Fibroblast of lung (primary cell): Measurements from ENCODE around the gene TSPAN2. TPM values are rescaled to one million over a fixed set of nuclear protein-coding genes. Genes with fewer than 3 reads are reported as not detected.

Source experiments
- DNase-seq, 2 donors: peaks; one replicate each; pipeline versions ENCODE4 v3.0.0 to v3.0.0-alpha.2; 2010; ENCODE audit warnings: low read depth in 2 of 2
- H2AFZ ChIP-seq: 2 replicates; pipeline ENCODE4 v1.5.1; 2012; ENCODE audit warnings: low read length, control low read depth, inconsistent platforms
- H3K27ac ChIP-seq: 2 replicates; pipeline ENCODE4 v1.5.1; 2011; ENCODE audit warnings: low read length, control low read depth; ENCODE audit not compliant: insufficient read depth
- H3K27me3 ChIP-seq: 2 replicates; pipeline ENCODE4 v1.5.1; 2011; ENCODE audit warnings: mild to moderate bottlenecking, low read length; ENCODE audit not compliant: control insufficient read depth, insufficient read depth
- H3K36me3 ChIP-seq: 2 replicates; pipeline ENCODE4 v1.5.1; 2011; ENCODE audit warnings: low read length; ENCODE audit not compliant: control insufficient read depth, insufficient read depth
- H3K4me1 ChIP-seq: 2 replicates; pipeline ENCODE4 v1.5.1; 2011; ENCODE audit warnings: low read length; ENCODE audit not compliant: control insufficient read depth, insufficient read depth; ENCODE audit errors: extremely low read depth
- H3K4me2 ChIP-seq: 2 replicates; pipeline ENCODE4 v1.5.1; 2011; ENCODE audit warnings: low read length, control low read depth; ENCODE audit not compliant: insufficient read depth; ENCODE audit errors: extremely low read depth
- H3K4me3 ChIP-seq, 4 experiments: fragments of 200-600 bp in 1 of 4; sonication (generic) in 1 of 4; replicated peaks in 1 of 4; 2 replicates each; pipeline ENCODE4 v1.5.1; 2011 to 2016; ENCODE audit warnings: low read length in 4 of 4, low read depth in 3 of 4, mild to moderate bottlenecking in 3 of 4, control low read depth in 2 of 4, inconsistent platforms in 1 of 4, mixed read lengths in 1 of 4; ENCODE audit not compliant: insufficient read depth in 1 of 4; ENCODE audit errors: control extremely low read depth in 1 of 4
- H3K79me2 ChIP-seq: 2 replicates; pipeline ENCODE4 v1.5.1; 2012; ENCODE audit warnings: mild to moderate bottlenecking, low read length, inconsistent platforms; ENCODE audit not compliant: control insufficient read depth, insufficient read depth
- H3K9ac ChIP-seq: 2 replicates; pipeline ENCODE4 v1.5.1; 2011; ENCODE audit warnings: mild to moderate bottlenecking, low read length, control low read depth; ENCODE audit not compliant: insufficient read depth
- H3K9me3 ChIP-seq: 2 replicates; pipeline ENCODE4 v1.5.1; 2012; ENCODE audit warnings: low read depth, low read length; ENCODE audit not compliant: control insufficient read depth, insufficient read depth
- H4K20me1 ChIP-seq: 2 replicates; pipeline ENCODE4 v1.5.1; 2011; ENCODE audit warnings: low read length; ENCODE audit not compliant: control insufficient read depth, insufficient read depth; ENCODE audit errors: extremely low read depth
- CTCF ChIP-seq, 2 donors: IDR thresholded peaks in 1 of 2; conservative IDR thresholded peaks in 1 of 2; 1 replicate in 1 of 2; 2 replicates in 1 of 2; pipeline ENCODE4 v1.5.1; 2011 to 2012; ENCODE audit warnings: low read length in 2 of 2, control low read depth in 1 of 2, inconsistent platforms in 1 of 2, low read depth in 1 of 2, mild to moderate bottlenecking in 1 of 2
- EZH2 ChIP-seq: IDR thresholded peaks from 2 replicates; pipeline ENCODE4 v1.5.1; 2012; ENCODE audit warnings: low read length, control low read depth, mild to moderate bottlenecking; ENCODE audit errors: missing control alignments
- polyA plus RNA-seq, 2 donors: library from polyadenylated mRNA; depleted of rRNA in 1 of 2; stranded (reverse) in 1 of 2; unstranded in 1 of 2; fragments of >200 nt; gene quantifications; 2 replicates each; pipeline ENCODE4 v1.2.1, GENCODE V29; 2011 to 2012; ENCODE audit warnings: missing spikeins in 1 of 2
- total RNA-seq: library from RNA; depleted of rRNA; stranded (reverse); fragments of >200 nt; gene quantifications from 2 replicates; pipeline ENCODE4 v1.2.1, GENCODE V29; 2014

TSPAN2 gene
- total and polyA plus RNA-seq, 2 donors (not counting 1 experiment from before 2014, with no cell fraction given), result 0.08 to 0.66 TPM

GRCh38 chr1:115035652-115036051 is 53.7 kb downstream of the TSPAN2 start:
- Histone ChIP-seq H3K4me3 (no peak overlapping the region), H4K20me1 (no peaks in the 10 kb centered on the region), H3K9ac (no peak overlapping the region), H3K4me2 (no peak overlapping the region), H3K27ac (no peak overlapping the region), H3K27me3 (peaks cover 4% of the 10 kb centered on the region), H3K36me3 (no peaks in the 10 kb centered on the region), H2AFZ (no peak overlapping the region), H3K4me1 (no peaks in the 10 kb centered on the region), H3K9me3 (no peaks in the 10 kb centered on the region), H3K79me2 (no peaks in the 10 kb centered on the region)
- TF ChIP-seq CTCF (conservative IDR thresholded peaks at IDR 0.05 in 1 of 2, IDR thresholded peaks at IDR 0.05 in 1 of 2; ENCODE audit: low read depth in 1 of 2, low read length in 2 of 2) (no peak), EZH2 (no peak)
- DNase-seq, result no peak

GRCh38 chr1:115031595-115031994 is 57.7 kb downstream of the TSPAN2 start:
- Histone ChIP-seq H3K4me3 (no peak overlapping the region), H3K27ac (no peak overlapping the region), H3K36me3 (no peaks in the 10 kb centered on the region), H3K79me2 (no peaks in the 10 kb centered on the region), H2AFZ (no peak overlapping the region), H3K4me1 (no peaks in the 10 kb centered on the region), H4K20me1 (no peaks in the 10 kb centered on the region), H3K27me3 (no peaks in the 10 kb centered on the region), H3K9me3 (no peaks in the 10 kb centered on the region), H3K4me2 (no peak overlapping the region), H3K9ac (no peak overlapping the region)
- TF ChIP-seq EZH2, result no peak
- TF ChIP-seq CTCF (conservative IDR thresholded peaks at IDR 0.05 in 1 of 2, IDR thresholded peaks at IDR 0.05 in 1 of 2; ENCODE audit: low read depth in 1 of 2, low read length in 2 of 2), result no peak
- no peak for DNase-seq

GRCh38 chr1:115029526-115029925 is 59.8 kb downstream of the TSPAN2 start, which contains the start of gene TSHB:
Gene TSHB, plus strand, starts transcription at chr1:115029826. Its CDS starts 3,537 bp downstream, at chr1:115033363.
- TF ChIP-seq CTCF (conservative IDR thresholded peaks at IDR 0.05 in 1 of 2, IDR thresholded peaks at IDR 0.05 in 1 of 2; ENCODE audit: low read depth in 1 of 2, low read length in 2 of 2) (no peak), EZH2 (no peak)

More at GRCh38 chr1:115029526-115029925, 59.8 kb downstream of the TSPAN2 start, which contains the start of gene TSHB:
- Histone ChIP-seq H3K9ac (no peak within 1 kb of the TSS), H2AFZ (no peak within 1 kb of the TSS), H3K27me3 (no peaks in the 10 kb centered on the region), H3K4me1 (no peaks in the 10 kb centered on the region), H3K36me3 (no peaks in the 10 kb centered on the region), H3K4me3 (no peak within 1 kb of the TSS), H4K20me1 (no peaks in the 10 kb centered on the region), H3K79me2 (no peaks in the 10 kb centered on the region), H3K4me2 (no peak within 1 kb of the TSS), H3K9me3 (no peaks in the 10 kb centered on the region), H3K27ac (no peak within 1 kb of the TSS)
- DNase-seq, result no peak
